Measurements from ENCODE around the gene HSPB9.

The HSPB9 gene

DNA sequence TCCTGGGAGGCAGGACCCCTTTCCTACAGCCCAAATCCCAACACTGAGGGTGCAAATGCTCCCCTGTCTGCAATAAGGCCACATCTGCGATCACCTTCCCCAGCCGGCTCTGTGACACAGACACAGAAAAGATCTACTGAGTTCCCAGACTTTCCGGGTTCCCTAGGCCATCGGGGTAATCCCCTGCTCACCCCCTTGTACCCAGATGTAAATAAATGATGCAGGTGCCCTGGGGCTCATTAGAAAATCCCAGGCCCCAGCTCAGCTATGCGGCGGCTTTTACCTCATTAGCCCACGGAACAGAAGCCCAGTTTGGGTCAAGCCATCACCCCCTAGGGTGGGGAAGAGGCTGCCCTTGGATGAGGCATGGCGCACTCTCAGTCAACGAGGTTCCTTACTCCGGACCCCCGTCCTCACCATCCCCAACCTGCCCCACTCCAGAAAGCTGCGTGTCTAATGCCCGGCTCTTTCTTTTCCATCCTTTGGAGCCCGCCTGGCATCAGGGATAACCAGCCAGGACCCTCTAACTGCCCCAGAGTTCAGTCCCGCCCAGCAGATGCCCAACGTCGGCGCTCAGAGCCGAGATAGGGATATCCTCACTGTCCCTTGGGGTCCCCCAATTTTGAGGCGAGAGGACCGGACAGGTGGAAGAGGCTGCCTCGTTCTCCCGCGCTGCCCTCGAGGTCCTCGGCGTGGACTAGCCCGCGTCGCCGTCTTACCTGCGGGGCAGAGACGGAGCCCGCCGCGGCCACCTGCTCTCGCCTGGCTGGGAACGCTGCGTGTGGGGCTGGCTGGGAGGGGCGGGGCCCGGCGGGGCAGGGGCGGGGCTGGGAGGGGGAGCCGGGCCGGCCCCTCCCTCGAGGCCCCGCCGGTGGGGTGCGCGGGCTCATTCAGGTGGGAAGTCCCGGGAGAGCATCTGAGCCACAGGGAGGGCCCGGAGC lies 24.6 kb upstream of the HSPB9 start, which contains the start of gene ZNF385C:
ZNF385C (minus strand) TSS at position 783 of the 941 bp plus-strand sequence. CDS start 35,417 bp downstream, outside the sequence.
- Histone ChIP-seq H3K27ac (no peak within 1 kb of the TSS), H3K27me3 (peaks cover 19 to 31% (median 21%) of the 10 kb centered on the region in 11 experiments), H3K4me2 (peak within 1 kb of the TSS; percentile 54 to 82 (median 75); a peak in 21 of 22 replicates), H3K4me1 (peaks cover 9 to 48% (median 41%) of the 10 kb centered on the region in 10 experiments; a peak in 19 of 20 replicates), H3K9me3 (replicated peaks in 1 of 11) (no peaks in the 10 kb centered on the region), H3K36me3 (peaks cover 0 to under 1% (median 0%) of the 10 kb centered on the region in 11 experiments; a peak in 1 of 22 replicates), H3K4me3 (peak within 1 kb of the TSS in 1 of 10 experiments; percentile 24; a peak in 1 of 20 replicates), H3K9ac (0 out of 22 replicates have a peak within 1 kb of the TSS, but pooled peaks of 2 of the 11 experiments have one; percentile 20 to 32), H4K20me1 (0 out of 22 replicates have a peak, but pooled peaks cover 0 to 7% (median 0%) of the 10 kb centered on the region in 11 experiments)
- TF ChIP-seq Cebpa-rat (IDR thresholded peaks at IDR 0.05) = no peak

DNA sequence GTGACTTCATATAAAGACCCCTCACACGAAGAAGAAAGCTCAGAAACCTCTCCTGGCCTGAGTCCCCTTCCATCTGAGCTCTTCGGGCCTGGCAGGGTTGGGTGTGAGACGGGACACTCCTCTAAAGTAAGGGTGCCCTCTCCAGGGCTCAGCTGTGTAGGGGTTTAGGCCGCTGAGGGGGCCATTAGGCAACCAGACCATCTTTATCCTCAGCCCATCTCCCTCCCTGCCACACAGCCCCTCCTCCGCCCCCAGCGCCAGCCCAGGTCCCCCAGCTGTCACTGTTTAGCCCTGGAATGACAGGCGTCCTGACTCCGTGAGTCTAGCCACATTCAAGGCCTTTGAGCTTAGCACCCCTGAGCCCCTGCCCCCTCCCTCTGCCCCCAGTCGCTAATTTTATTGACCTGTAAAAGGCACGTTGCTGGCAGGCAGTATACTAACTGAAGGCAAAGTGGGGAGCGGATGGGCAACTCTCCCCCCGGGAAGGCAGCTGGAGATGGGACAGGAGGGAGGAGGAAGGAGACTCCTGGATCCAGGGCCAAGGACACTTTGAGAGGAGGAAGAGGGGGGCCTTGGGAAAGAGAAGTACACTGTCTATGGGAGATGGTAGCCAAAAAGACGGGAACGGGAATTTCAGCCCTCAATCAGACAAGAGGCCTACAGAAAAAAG lies 23.7 kb upstream of the HSPB9 start:
- no peak overlapping the region; a peak in 1 of 22 replicates for H3K4me2 ChIP-seq
- H3K27ac ChIP-seq = no peak overlapping the region
- H3K9ac ChIP-seq = no peak overlapping the region
- H3K4me1 ChIP-seq = peaks cover 4 to 39% (median 33%) of the 10 kb centered on the region in 10 experiments; a peak in 19 of 20 replicates
- 0 out of 22 replicates have a peak, but pooled peaks cover 0 to 7% (median 0%) of the 10 kb centered on the region in 11 experiments for H4K20me1 ChIP-seq
- H3K27me3 ChIP-seq = peaks cover 19 to 31% (median 21%) of the 10 kb centered on the region in 11 experiments
- TF ChIP-seq Cebpa-rat (IDR thresholded peaks at IDR 0.05) = no peak
- no peak overlapping the region for H3K4me3 ChIP-seq
- H3K9me3 ChIP-seq (replicated peaks in 1 of 11) = no peaks in the 10 kb centered on the region
- peaks cover 0 to 8% (median 0%) of the 10 kb centered on the region in 11 experiments; a peak in 3 of 22 replicates for H3K36me3 ChIP-seq

DNA sequence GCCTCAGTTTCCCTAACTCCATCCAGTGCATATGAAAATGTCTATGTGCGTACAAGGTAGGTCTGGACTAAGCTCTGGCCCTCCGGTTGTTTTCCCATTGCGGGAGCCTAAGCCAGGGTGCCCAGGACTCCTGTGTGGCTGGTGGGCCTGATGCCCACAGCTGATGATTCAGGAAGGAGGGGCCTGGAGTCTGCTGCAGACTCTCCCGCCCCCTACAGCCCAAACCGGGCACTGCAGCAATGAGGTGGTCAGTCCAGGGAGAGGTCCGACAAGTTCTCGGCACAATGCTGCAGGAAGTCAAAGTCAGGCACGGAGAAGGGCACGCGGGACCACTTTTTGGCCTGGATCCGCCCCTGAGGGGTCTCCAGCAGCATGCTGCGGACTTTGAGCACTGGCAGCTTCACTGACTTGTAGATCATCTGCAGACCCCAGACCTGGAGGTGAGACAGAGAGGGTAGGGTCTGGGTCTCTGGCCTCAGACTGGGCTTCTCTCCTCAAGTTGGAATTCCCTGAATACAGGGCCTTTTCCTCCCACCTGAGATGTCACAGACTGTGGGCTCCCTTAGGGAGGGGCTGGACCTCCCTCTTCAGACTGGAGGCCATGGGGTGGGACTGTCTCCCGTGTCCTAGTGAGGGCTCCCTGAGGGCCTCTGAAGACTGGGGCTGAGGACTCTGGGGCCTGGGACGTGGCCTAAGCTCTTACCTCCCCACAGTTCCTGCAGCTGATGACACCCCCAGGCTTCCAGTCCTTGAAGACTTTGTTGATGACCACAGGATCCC lies 20.9 kb upstream of the HSPB9 start:
- Histone ChIP-seq H3K4me1 (peaks cover 8 to 27% (median 23%) of the 10 kb centered on the region in 10 experiments), H3K27ac (no peak overlapping the region), H3K4me3 (no peak overlapping the region), H3K36me3 (peaks cover 0 to 17% (median 0%) of the 10 kb centered on the region in 11 experiments; a peak in 3 of 22 replicates), H3K9me3 (replicated peaks in 1 of 11) (no peaks in the 10 kb centered on the region), H3K9ac (peak overlapping the region in 3 of 11 experiments; percentile 39 to 50 (median 45); a peak in 4 of 22 replicates), H3K27me3 (peaks cover 16 to 27% (median 16%) of the 10 kb centered on the region in 11 experiments), H3K4me2 (peak overlapping the region; percentile 28 to 77 (median 55); a peak in 20 of 22 replicates), H4K20me1 (0 out of 22 replicates have a peak, but pooled peaks cover 0 to 7% (median 0%) of the 10 kb centered on the region in 11 experiments)
- no peak for TF ChIP-seq Cebpa-rat (IDR thresholded peaks at IDR 0.05)

DNA sequence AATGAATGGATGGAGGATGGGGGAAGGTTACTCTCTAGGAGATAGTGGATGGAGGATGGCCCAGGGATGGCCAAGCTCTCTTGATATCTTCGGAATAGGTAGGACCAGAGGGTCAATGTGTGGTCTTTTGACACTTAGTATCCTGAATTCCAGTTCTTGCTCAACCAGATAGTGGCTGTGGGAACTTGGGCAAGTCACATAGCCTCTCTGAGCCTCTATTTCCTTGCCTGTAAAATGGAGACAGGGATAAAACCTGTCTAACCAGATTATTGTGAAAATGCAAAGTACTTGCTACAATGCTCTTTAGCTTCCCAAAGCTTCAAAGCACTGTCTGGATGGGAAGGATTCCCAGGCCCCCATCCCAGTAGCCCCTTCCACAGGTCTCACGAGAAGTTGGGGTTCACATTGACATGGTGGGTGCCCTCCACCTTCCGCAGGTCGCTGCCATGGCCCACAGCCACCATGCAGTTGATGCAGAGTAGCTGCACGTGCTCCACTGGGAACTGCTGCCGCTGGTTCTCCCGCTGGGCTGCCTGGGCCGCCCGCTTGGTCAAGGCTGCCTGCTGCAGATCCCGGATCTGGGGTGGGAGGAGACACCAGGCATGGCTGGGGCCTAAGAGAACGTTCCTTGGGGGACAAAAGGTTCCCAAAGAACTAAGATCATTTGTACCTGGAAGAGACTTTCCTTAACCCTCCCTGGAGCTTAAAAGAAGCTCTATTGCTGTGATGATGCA lies 19.2 kb upstream of the HSPB9 start:
- no peak for TF ChIP-seq Cebpa-rat (IDR thresholded peaks at IDR 0.05)

DNA sequence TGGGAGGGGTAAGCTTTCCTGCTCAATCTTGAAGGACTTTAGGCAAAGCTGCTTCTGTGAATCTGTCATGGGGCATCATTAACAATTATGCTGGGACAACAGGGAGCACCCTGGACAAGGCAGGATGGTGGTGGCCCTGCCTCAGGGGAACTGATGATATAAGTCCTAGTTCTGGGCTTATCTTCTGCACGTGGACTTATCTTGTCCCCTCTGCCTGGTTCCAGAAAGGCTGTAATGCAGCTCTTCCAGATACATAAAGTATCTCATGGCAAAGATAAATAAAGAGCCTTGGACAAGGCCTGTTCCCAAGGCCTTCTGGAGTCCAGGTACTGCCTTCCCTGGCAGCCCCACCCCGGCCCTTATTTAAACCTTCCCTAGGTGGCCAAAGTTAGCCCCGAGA lies 18.3 kb upstream of the HSPB9 start:
- Histone ChIP-seq H3K9ac (no peak overlapping the region), H3K9me3 (replicated peaks in 1 of 11) (no peaks in the 10 kb centered on the region), H3K36me3 (peaks cover 0 to 23% (median 0%) of the 10 kb centered on the region in 11 experiments; a peak in 3 of 22 replicates), H3K27me3 (peaks cover 0 to 2% (median 0%) of the 10 kb centered on the region in 11 experiments; a peak in 1 of 22 replicates), H3K4me3 (no peak overlapping the region), H3K4me1 (peaks cover 13 to 32% (median 24%) of the 10 kb centered on the region in 10 experiments), H4K20me1 (no peaks in the 10 kb centered on the region; a peak in 1 of 22 replicates), H3K4me2 (no peak overlapping the region), H3K27ac (no peak overlapping the region)
- TF ChIP-seq Cebpa-rat (IDR thresholded peaks at IDR 0.05) = no peak

More for the DNA sequence above, 19.2 kb upstream of the HSPB9 start:
- Histone ChIP-seq H3K27me3 (peaks cover 0 to 10% (median 0%) of the 10 kb centered on the region in 11 experiments; a peak in 6 of 22 replicates), H3K4me1 (peaks cover 13 to 30% (median 24%) of the 10 kb centered on the region in 10 experiments), H3K9ac (no peak overlapping the region), H3K9me3 (replicated peaks in 1 of 11) (no peaks in the 10 kb centered on the region), H3K4me2 (no peak overlapping the region), H3K4me3 (no peak overlapping the region), H3K36me3 (peaks cover 0 to 17% (median 0%) of the 10 kb centered on the region in 11 experiments; a peak in 3 of 22 replicates), H3K27ac (no peak overlapping the region), H4K20me1 (no peaks in the 10 kb centered on the region; a peak in 1 of 22 replicates)

DNA sequence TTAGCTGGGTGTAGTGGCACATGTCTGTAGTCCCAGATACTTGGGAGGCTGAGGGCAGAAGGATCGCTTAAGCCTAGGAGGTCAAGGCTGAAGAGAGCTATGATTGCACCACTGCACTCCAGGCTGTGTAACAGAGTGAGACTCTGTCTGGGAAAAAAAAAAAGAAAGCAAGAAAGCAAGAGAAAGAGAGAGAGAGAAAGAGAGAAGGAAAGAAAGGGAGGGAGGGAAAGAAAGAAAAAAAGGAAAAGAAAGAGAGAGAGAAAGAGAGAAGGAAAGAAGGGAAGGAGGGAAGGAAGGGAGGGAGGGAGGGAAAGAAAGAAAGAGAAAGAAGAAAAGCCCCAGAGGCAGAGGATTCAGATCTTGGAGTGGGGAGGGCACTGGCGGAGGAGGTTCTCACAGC lies 16.6 kb upstream of the HSPB9 start:
- peaks cover 0 to 23% (median 0%) of the 10 kb centered on the region in 11 experiments; a peak in 3 of 22 replicates for H3K36me3 ChIP-seq
- no peaks in the 10 kb centered on the region for H3K9me3 ChIP-seq (replicated peaks in 1 of 11)
- H3K27me3 ChIP-seq = no peaks in the 10 kb centered on the region
- H3K4me3 ChIP-seq = no peak overlapping the region
- no peak overlapping the region for H3K27ac ChIP-seq
- H3K4me2 ChIP-seq = no peak overlapping the region
- H3K9ac ChIP-seq = no peak overlapping the region
- peaks cover 20 to 40% (median 31%) of the 10 kb centered on the region in 10 experiments for H3K4me1 ChIP-seq
- no peaks in the 10 kb centered on the region; a peak in 1 of 22 replicates for H4K20me1 ChIP-seq
- no peak for TF ChIP-seq Cebpa-rat (IDR thresholded peaks at IDR 0.05)

DNA sequence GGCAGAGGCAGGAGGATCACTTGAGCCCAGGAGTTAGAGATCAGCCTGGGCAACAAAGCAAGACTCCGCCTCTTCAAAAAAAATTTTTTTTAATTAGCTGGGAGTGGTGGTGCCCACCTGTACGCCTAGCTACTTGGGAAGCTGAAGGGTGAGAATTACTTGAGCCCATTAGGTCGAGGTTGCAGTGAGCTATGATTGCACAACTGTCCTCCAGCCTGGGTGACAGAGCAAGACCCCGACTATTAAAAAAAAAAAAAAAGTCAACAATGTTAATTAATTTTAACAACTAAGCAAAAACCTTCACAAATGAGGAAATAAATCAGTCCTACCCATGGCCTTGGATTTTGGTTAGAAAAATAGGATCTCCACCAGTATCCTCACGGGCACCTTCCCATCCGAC lies 15.5 kb upstream of the HSPB9 start:
- no peaks in the 10 kb centered on the region for H3K9me3 ChIP-seq (replicated peaks in 1 of 11)
- no peaks in the 10 kb centered on the region for H3K27me3 ChIP-seq
- TF ChIP-seq Cebpa-rat (IDR thresholded peaks at IDR 0.05) = 0 out of 22 replicates have a peak, but pooled peaks of 2 of the 11 experiments have one; percentile 18 to 20
- peaks cover 28 to 43% (median 35%) of the 10 kb centered on the region in 10 experiments for H3K4me1 ChIP-seq
- peaks cover 0 to 23% (median 0%) of the 10 kb centered on the region in 11 experiments; a peak in 3 of 22 replicates for H3K36me3 ChIP-seq
- H4K20me1 ChIP-seq = no peaks in the 10 kb centered on the region; a peak in 1 of 22 replicates
- peak overlapping the region in 8 of 10 experiments; percentile 45 to 66 (median 51); a peak in 12 of 20 replicates for H3K4me3 ChIP-seq
- no peak overlapping the region for H3K27ac ChIP-seq
- H3K9ac ChIP-seq = peak overlapping the region in 4 of 11 experiments; percentile 42 to 55 (median 43); a peak in 3 of 22 replicates
- peak overlapping the region; percentile 56 to 87 (median 76); a peak in 21 of 22 replicates for H3K4me2 ChIP-seq

Data from BLaER1 treated with 17β-estradiol and CSF1 and Interleukin-3, amounts not matched to agents 10 nM and 100 nM (cell line).